WTC11 (cell line): ENCODE results near the gene NEK6. TPM values are rescaled to one million over a fixed set of nuclear protein-coding genes. Genes with fewer than 3 reads are reported as not detected.

Source experiments
- ATAC-seq: fragments of 200-7000 bp; cut with Tn5 transposase; 2 replicates; pipeline ENCODE4 v1.10.0; 2021; ENCODE audit warnings: mild to moderate bottlenecking, moderate library complexity
- CTCF ChIA-PET: fragments of 300-600 bp; sonication (Branson Sonifier 250); formaldehyde crosslinking; loops from one replicate; lab custom pipeline; 2021; ENCODE audit warnings: antibody characterized with exemption; lab: Charles Lee
- POLR2A ChIA-PET: fragments of 350-600 bp; sonication (Branson Sonifier 250); formaldehyde crosslinking; loops from one replicate; lab custom pipeline; 2021; ENCODE audit warnings: antibody characterized with exemption; lab: Charles Lee
- DNase-seq: peaks from one replicate; pipeline ENCODE4 v3.0.0; 2021; ENCODE audit warnings: low spot score
- H3K27ac Mint-ChIP-seq: 2 replicates; pipeline ENCODE4 v1.8.0; 2021; ENCODE audit warnings: mixed read lengths
- H3K27me3 Mint-ChIP-seq: 2 replicates; pipeline ENCODE4 v1.8.0; 2021; ENCODE audit warnings: low read depth, mild to moderate bottlenecking, moderate library complexity, mixed read lengths
- H3K36me3 Mint-ChIP-seq: 2 replicates; pipeline ENCODE4 v1.8.0; 2021; ENCODE audit warnings: mixed read lengths
- H3K4me1 Mint-ChIP-seq: 2 replicates; pipeline ENCODE4 v1.8.0; 2022; ENCODE audit warnings: mixed read lengths
- H3K4me3 Mint-ChIP-seq: 2 replicates; pipeline ENCODE4 v1.8.0; 2021; ENCODE audit warnings: mild to moderate bottlenecking, moderate library complexity, mixed read lengths
- H3K9me3 Mint-ChIP-seq: 2 replicates; pipeline ENCODE4 v1.8.0; 2021; ENCODE audit warnings: mixed read lengths
- CREB1 ChIP-seq: sonication (generic); formaldehyde crosslinking; IDR thresholded peaks from 2 replicates; pipeline ENCODE4 v1.8.0; 2023; ENCODE audit warnings: mild to moderate bottlenecking, missing genetic modification reagents
- CTCF ChIP-seq: fragments of 200-600 bp; IDR thresholded peaks from 2 replicates; pipeline ENCODE4 v1.8.0; 2022; ENCODE audit warnings: antibody characterized with exemption
- ETV6 ChIP-seq: sonication (generic); formaldehyde crosslinking; IDR thresholded peaks from 2 replicates; pipeline ENCODE4 v1.8.1; 2022; ENCODE audit warnings: mild to moderate bottlenecking, missing genetic modification reagents
- HMGXB4 ChIP-seq: sonication (generic); formaldehyde crosslinking; IDR thresholded peaks from 2 replicates; pipeline ENCODE4 v1.8.1; 2023; ENCODE audit warnings: mild to moderate bottlenecking, moderate library complexity, missing genetic modification reagents
- MXD4 ChIP-seq: fragments of 250-450 bp; sonication (Bioruptor Pico); IDR thresholded peaks from 2 replicates; pipeline ENCODE4 v1.8.0; 2021; ENCODE audit warnings: mild to moderate bottlenecking, moderate library complexity, borderline replicate concordance
- NFE2L1 ChIP-seq: sonication (generic); formaldehyde crosslinking; IDR thresholded peaks from 2 replicates; pipeline ENCODE4 v1.8.1; 2023; ENCODE audit warnings: missing genetic modification reagents
- NFYB ChIP-seq: sonication (generic); formaldehyde crosslinking; conservative IDR thresholded peaks from 2 replicates; pipeline ENCODE4 v1.8.0; 2022; ENCODE audit warnings: low read depth, missing genetic modification reagents
- NR2C2 ChIP-seq: sonication (generic); formaldehyde crosslinking; IDR thresholded peaks from 2 replicates; pipeline ENCODE4 v1.8.0; 2022; ENCODE audit warnings: mild to moderate bottlenecking, missing genetic modification reagents
- PRDM15 ChIP-seq: sonication (generic); formaldehyde crosslinking; IDR thresholded peaks from 2 replicates; pipeline ENCODE4 v1.8.0; 2022; ENCODE audit warnings: missing genetic modification reagents
- SP1 ChIP-seq: sonication (generic); formaldehyde crosslinking; conservative IDR thresholded peaks from 2 replicates; pipeline ENCODE4 v1.8.1; 2022; ENCODE audit warnings: missing genetic modification reagents
- STAT6 ChIP-seq: sonication (generic); formaldehyde crosslinking; conservative IDR thresholded peaks from 2 replicates; pipeline ENCODE4 v1.8.1; 2023; ENCODE audit warnings: mild to moderate bottlenecking, low read depth, missing genetic modification reagents, moderate library complexity
- TEAD1 ChIP-seq: sonication (generic); formaldehyde crosslinking; IDR thresholded peaks from 2 replicates; pipeline ENCODE4 v1.8.0; 2022; ENCODE audit warnings: mild to moderate bottlenecking, missing genetic modification reagents
- ZMAT4 ChIP-seq: fragments of 250-450 bp; sonication (Bioruptor Pico); IDR thresholded peaks from 2 replicates; pipeline ENCODE4 v1.9.0; 2021; ENCODE audit warnings: mild to moderate bottlenecking
- ZNF121 ChIP-seq: sonication (generic); formaldehyde crosslinking; IDR thresholded peaks from 2 replicates; pipeline ENCODE4 v1.8.0; 2023; ENCODE audit warnings: missing genetic modification reagents
- ZNF138 ChIP-seq: sonication (generic); formaldehyde crosslinking; conservative IDR thresholded peaks from 2 replicates; pipeline ENCODE4 v1.8.1; 2022; ENCODE audit warnings: mild to moderate bottlenecking, moderate library complexity, missing genetic modification reagents
- ZNF232 ChIP-seq: sonication (generic); formaldehyde crosslinking; IDR thresholded peaks from 2 replicates; pipeline ENCODE4 v1.8.0; 2022; ENCODE audit warnings: mild to moderate bottlenecking, missing genetic modification reagents
- ZNF263 ChIP-seq: sonication (generic); formaldehyde crosslinking; IDR thresholded peaks from 2 replicates; pipeline ENCODE4 v1.8.1; 2022; ENCODE audit warnings: low read depth, mild to moderate bottlenecking, moderate library complexity, missing genetic modification reagents
- ZNF317 ChIP-seq: sonication (generic); formaldehyde crosslinking; IDR thresholded peaks from 2 replicates; pipeline ENCODE4 v1.8.1; 2023; ENCODE audit warnings: low read depth, mild to moderate bottlenecking, moderate library complexity, missing genetic modification reagents, borderline replicate concordance
- ZNF396 ChIP-seq: fragments of 250-450 bp; sonication (Bioruptor Pico); IDR thresholded peaks from 2 replicates; pipeline ENCODE4 v1.8.0; 2021; ENCODE audit warnings: mild to moderate bottlenecking, moderate library complexity, borderline replicate concordance
- total RNA-seq: library from RNA; stranded (reverse); gene quantifications from 3 replicates; pipeline ENCODE4 v1.2.3, GENCODE V29; 2021

Gene NEK6
- total RNA-seq, 1 experiment from 2014 or later = 23.0 TPM

- CTCF ChIA-PET = interaction anchor here (1.4 kb wide), 1 partner anchor 231 kb away, joined by 3 read pairs; no protein-coding TSS in a partner anchor
- H3K27ac Mint-ChIP-seq = peak overlapping the region; percentile 60; the same call in 1 of the 2 replicates
These were observed 14.4 kb downstream of the NEK6 start for GRCh38 chr9:124272118-124272517.

GRCh38 chr9:124272979-124273378 lies 15.2 kb downstream of the NEK6 start:
- CTCF ChIA-PET = no interaction called here
- Mint-ChIP-seq H3K4me1 (peaks cover 8% of the 10 kb centered on the region), H3K27me3 (no peaks in the 10 kb centered on the region), H3K27ac (peak overlapping the region; percentile 32; the same call in 1 of the 2 replicates), H3K36me3 (no peaks in the 10 kb centered on the region)
- DNase-seq = no peak
- TF ChIP-seq HMGXB4 (no peak), ZNF317 (CRISPR knock-in tag) (no peak), NR2C2 (CRISPR knock-in tag) (no peak), CREB1 (CRISPR knock-in tag) (no peak), NFYB (CRISPR knock-in tag) (no peak), ZNF396 (CRISPR knock-in tag) (no peak), CTCF (no peak), ZNF232 (CRISPR knock-in tag) (no peak), ZNF138 (CRISPR knock-in tag) (no peak), MXD4 (CRISPR knock-in tag) (no peak)
- TF ChIP-seq, all 79 proteins: peak for 0
- no peak for ATAC-seq
- POLR2A ChIA-PET = no interaction called here
- H3K4me3 Mint-ChIP-seq = no peak overlapping the region
- no peaks in the 10 kb centered on the region for H3K9me3 Mint-ChIP-seq

More at GRCh38 chr9:124272118-124272517, 14.4 kb downstream of the NEK6 start:
- no peak overlapping the region for H3K4me3 Mint-ChIP-seq
- ATAC-seq = no peak
- no peak for TF ChIP-seq STAT6 (CRISPR knock-in tag)
- TF ChIP-seq NFE2L1 = no peak
- TF ChIP-seq, all 79 proteins: peak for 0
- Mint-ChIP-seq H3K9me3 (no peaks in the 10 kb centered on the region), H3K36me3 (no peaks in the 10 kb centered on the region), H3K4me1 (peaks cover 8% of the 10 kb centered on the region), H3K27me3 (no peaks in the 10 kb centered on the region)
- POLR2A ChIA-PET = no interaction called here
- DNase-seq = no peak

GRCh38 chr9:124273427-124274160 lies 15.8 kb downstream of the NEK6 start:
- DNase-seq (no peak), ATAC-seq (no peak)
- no peaks in the 10 kb centered on the region for H3K36me3 Mint-ChIP-seq
- peaks cover 8% of the 10 kb centered on the region for H3K4me1 Mint-ChIP-seq
- TF ChIP-seq ETV6 (CRISPR knock-in tag) (no peak), ZNF121 (CRISPR knock-in tag) (no peak), PRDM15 (CRISPR knock-in tag) (no peak), ZMAT4 (no peak), SP1 (CRISPR knock-in tag) (no peak), TEAD1 (no peak), ZNF263 (CRISPR knock-in tag) (no peak)
- H3K4me3 Mint-ChIP-seq = no peak overlapping the region
- ChIA-PET POLR2A (no interaction called here), CTCF (no interaction called here)
- H3K27me3 Mint-ChIP-seq = no peaks in the 10 kb centered on the region
- H3K9me3 Mint-ChIP-seq = no peaks in the 10 kb centered on the region
- H3K27ac Mint-ChIP-seq = no peak overlapping the region
